Femur (tissue), 1 donor: Measurements from ENCODE around the gene CYP26A1.

Experiments used
- DNase-seq: peaks from one replicate; pipeline ENCODE4 v3.0.0-alpha.2; 2017

Gene CYP26A1

GRCh38 chr10:93064874-93065660 lies 8.6 kb upstream of the CYP26A1 start:
- DNase-seq = no peak

- DNase-seq = no peak
These were observed 7.8 kb upstream of the CYP26A1 start for GRCh38 chr10:93065675-93066543.

GRCh38 chr10:93066544-93066913 lies 7.2 kb upstream of the CYP26A1 start:
- DNase-seq = no peak

DNA sequence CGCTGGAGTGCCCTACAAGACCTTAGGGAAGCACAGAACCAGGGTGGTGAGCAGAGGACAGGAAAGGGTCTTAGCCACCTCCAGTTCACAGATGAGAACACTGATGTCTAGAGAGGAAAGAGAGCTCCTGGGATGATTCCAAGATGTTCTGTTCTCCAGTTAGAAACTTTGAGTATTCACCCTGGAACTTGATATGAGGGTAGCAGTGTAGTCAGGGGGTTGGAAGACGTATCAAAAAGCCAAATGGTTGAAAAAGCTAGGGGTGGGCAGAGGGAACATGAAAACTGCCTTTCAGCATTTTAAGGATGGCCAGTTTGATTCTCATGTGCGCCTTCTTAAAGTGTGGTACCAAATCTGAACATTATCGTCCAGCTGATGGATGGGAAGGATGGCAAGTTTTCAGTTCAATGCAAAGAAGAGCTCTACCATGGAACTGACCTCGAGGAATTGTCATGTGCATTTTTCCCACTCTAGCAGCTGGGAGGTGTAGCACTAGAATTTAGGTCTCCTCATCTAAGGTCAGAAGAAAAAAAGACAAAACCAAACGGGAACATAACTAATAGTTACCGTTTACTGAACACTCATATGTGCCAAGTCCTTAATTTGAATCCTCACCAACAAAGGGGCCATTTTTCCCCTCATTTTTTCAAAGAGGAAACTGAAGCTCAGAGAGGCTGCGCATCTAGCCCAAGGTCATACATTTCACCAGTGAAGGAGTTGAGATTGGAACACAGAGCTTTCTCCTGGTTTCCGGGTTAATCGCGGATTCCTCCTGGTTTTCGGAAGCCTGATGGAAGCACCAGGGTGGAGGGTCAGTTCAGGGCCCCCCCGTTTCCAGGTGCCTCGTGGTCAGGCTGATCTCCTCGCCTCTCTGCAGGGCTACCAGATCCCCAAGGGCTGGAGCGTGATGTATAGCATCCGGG lies 6.0 kb upstream of the CYP26A1 start:
- DNase-seq = no peak

DNA sequence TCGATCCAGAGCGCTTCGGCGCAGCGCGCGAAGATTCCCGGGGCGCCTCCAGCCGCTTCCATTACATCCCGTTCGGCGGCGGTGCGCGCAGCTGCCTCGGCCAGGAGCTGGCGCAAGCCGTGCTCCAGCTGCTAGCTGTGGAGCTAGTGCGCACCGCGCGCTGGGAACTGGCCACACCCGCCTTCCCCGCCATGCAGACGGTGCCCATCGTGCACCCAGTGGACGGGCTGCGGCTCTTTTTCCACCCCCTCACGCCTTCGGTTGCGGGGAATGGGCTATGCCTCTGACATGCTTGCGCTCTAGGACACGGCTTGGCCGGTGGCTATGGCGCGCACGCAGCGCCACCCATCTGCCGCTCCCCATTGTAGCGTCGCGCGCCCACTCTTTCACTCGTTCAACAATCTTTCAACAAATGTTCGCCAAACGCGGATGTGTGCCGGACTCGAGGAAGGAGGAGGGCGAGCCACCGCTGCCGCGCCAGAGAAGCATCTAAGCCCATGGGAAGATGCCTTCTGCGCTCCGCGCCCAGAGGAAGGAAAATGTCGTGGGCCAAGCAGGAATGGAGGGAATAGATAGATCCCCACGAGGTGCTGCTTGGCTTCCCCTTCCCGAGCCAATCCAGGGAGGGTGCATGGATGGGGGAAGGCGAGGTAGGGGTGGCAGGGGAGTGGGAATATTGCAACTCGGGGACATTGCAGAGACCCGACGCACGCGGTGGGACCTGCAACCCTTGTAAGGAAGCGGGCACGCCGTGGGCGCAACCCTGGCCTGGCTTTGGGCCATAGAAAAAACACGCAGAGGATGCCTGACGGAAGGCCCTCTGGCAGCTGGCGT lies 5.1 kb upstream of the CYP26A1 start:
- peak; percentile 32 for DNase-seq

- DNase-seq = no peak
These were observed 4.5 kb upstream of the CYP26A1 start for GRCh38 chr10:93069245-93069561.

GRCh38 chr10:93070378-93071176 lies 3.1 kb upstream of the CYP26A1 start:
- no peak for DNase-seq

DNA sequence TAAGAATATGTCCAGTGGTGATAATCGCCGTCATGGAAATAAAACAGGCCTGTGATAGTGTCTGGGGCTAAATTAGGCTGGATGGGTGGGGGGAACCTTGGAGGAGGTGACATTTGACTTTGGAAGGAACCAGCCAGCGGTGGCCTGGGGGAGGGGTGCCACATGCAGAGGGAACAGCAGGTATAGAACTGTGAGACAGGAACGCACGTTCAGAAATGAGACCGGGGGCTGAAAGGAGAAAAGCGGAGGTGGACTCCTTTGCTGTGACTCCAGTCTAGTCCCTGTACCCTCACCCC lies 2.6 kb upstream of the CYP26A1 start:
- no peak for DNase-seq

GRCh38 chr10:93071674-93072224 lies 1.9 kb upstream of the CYP26A1 start:
- DNase-seq = no peak

DNA sequence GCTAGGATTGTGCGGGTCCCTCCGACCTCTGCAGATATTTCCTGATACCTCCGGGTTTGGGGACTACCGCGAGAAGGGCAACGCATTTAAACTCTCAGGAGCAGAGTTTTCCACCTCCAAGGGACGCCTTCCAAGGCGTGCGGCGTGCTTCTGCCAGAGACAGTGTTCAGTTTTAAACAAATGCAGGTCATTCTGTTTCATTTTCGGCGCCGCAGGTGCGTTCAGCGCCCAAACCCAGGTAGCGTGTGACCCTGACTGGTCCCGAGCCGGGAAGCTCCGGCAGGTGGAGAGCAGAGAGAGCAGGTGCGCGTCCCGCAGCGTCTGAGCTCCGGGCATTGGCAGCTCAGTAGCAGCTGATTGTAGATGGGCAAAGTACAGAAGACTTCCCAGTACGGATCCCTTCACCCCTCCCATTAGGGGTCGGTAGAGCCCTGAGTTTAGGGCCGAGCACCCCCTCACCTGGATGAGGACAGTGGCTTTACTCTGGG lies 1.4 kb upstream of the CYP26A1 start:
- DNase-seq = no peak

- no peak for DNase-seq
These were observed 767 bp upstream of the CYP26A1 start for GRCh38 chr10:93072713-93073538.

DNA sequence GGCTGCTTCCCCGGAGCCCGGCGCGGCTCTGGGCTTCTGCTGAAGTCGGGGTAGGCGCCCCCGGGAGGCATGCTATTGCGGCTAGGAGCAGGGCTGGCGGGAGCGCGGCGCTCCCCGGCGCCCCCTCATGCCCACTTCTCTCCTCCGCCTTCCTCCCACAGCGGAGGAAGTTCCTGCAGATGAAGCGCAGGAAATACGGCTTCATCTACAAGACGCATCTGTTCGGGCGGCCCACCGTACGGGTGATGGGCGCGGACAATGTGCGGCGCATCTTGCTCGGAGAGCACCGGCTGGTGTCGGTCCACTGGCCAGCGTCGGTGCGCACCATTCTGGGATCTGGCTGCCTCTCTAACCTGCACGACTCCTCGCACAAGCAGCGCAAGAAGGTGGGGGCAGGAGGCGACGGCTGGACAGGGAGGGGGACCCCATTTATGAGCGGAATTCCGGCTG lies 479 bp downstream of the CYP26A1 start:
- DNase-seq = no peak

GRCh38 chr10:93074597-93075368 lies 1.1 kb downstream of the CYP26A1 start:
- no peak for DNase-seq

- no peak for DNase-seq
These were observed 1.9 kb downstream of the CYP26A1 start for GRCh38 chr10:93075369-93076221.

- DNase-seq = no peak
These were observed 3.2 kb downstream of the CYP26A1 start for GRCh38 chr10:93076871-93077270.

GRCh38 chr10:93077860-93078337 lies 4.2 kb downstream of the CYP26A1 start:
- DNase-seq = no peak

- no peak for DNase-seq
These were observed 6.1 kb downstream of the CYP26A1 start for GRCh38 chr10:93079663-93080349.
